Skeletal muscle cell (primary cell): ENCODE results near the gene LMO7.
"Not testable (repeated sequence)": the region's sequence is repeated elsewhere in the genome, so short reads cannot be mapped to it uniquely, and the experiment has no call there.

Source experiments
- DNase-seq: peaks from one replicate; pipeline ENCODE4 v3.0.0-alpha.2; 2010; ENCODE audit warnings: low read depth
- H3K4me3 ChIP-seq: 2 replicates; pipeline ENCODE4 v1.5.1; 2011; ENCODE audit warnings: low read depth, mild to moderate bottlenecking, control low read depth, low read length, moderate library complexity

LMO7 gene

GRCh38 chr13:75643693-75644092 lies 7.6 kb downstream of the LMO7 start:
- DNase-seq: no peak
- no peak overlapping the region for H3K4me3 ChIP-seq

GRCh38 chr13:75645141-75645540 lies 9.0 kb downstream of the LMO7 start:
- DNase-seq: no peak
- no peak overlapping the region for H3K4me3 ChIP-seq

GRCh38 chr13:75647126-75647784 lies 11.1 kb downstream of the LMO7 start:
- H3K4me3 ChIP-seq: no peak overlapping the region
- DNase-seq: no peak

- DNase-seq: no peak
Observed at GRCh38 chr13:75648446-75648845, 12.3 kb downstream of the LMO7 start.

GRCh38 chr13:75651013-75651412 lies 14.9 kb downstream of the LMO7 start:
- H3K4me3 ChIP-seq: no peak overlapping the region
- no peak for DNase-seq

More at GRCh38 chr13:75648446-75648845, 12.3 kb downstream of the LMO7 start:
- H3K4me3 ChIP-seq: no peak overlapping the region

- no peak overlapping the region for H3K4me3 ChIP-seq
- DNase-seq: no peak
Observed at GRCh38 chr13:75652726-75653125, 16.6 kb downstream of the LMO7 start.

- H3K4me3 ChIP-seq: no peak overlapping the region
- DNase-seq: peak; percentile 36
Observed at GRCh38 chr13:75656425-75656989, 20.4 kb downstream of the LMO7 start.

- H3K4me3 ChIP-seq: no peak overlapping the region
- no peak for DNase-seq
Observed at GRCh38 chr13:75657111-75657510, 21.0 kb downstream of the LMO7 start.

GRCh38 chr13:75660694-75661093 lies 24.6 kb downstream of the LMO7 start:
- no peak overlapping the region for H3K4me3 ChIP-seq
- DNase-seq: no peak

- DNase-seq: no peak
- H3K4me3 ChIP-seq: no peak overlapping the region
Observed at GRCh38 chr13:75661443-75661842, 25.3 kb downstream of the LMO7 start.

- H3K4me3 ChIP-seq: no peak overlapping the region
- no peak for DNase-seq
Observed at GRCh38 chr13:75666646-75667351, 30.7 kb downstream of the LMO7 start.

GRCh38 chr13:75669706-75670105 lies 33.6 kb downstream of the LMO7 start:
- no peak for DNase-seq
- H3K4me3 ChIP-seq: no peak overlapping the region

- H3K4me3 ChIP-seq: no peak overlapping the region
- DNase-seq: no peak
Observed at GRCh38 chr13:75670496-75670895, 34.4 kb downstream of the LMO7 start.

- DNase-seq: no peak
- no peak overlapping the region for H3K4me3 ChIP-seq
Observed at GRCh38 chr13:75675421-75675820, 39.3 kb downstream of the LMO7 start.

- no peak for DNase-seq
- no peak overlapping the region for H3K4me3 ChIP-seq
Observed at GRCh38 chr13:75679459-75679858, 43.3 kb downstream of the LMO7 start.

GRCh38 chr13:75680251-75680650 lies 44.1 kb downstream of the LMO7 start:
- H3K4me3 ChIP-seq, DNase-seq: not testable (repeated sequence)

- H3K4me3 ChIP-seq: no peak overlapping the region
- DNase-seq: no peak
Observed at GRCh38 chr13:75682326-75682725, 46.2 kb downstream of the LMO7 start.

- peak; percentile 78 for DNase-seq
- no peak overlapping the region for H3K4me3 ChIP-seq
Observed at GRCh38 chr13:75685239-75685697, 49.1 kb downstream of the LMO7 start.

- H3K4me3 ChIP-seq: no peak overlapping the region
- no peak for DNase-seq
Observed at GRCh38 chr13:75687150-75687763, 51.1 kb downstream of the LMO7 start.

GRCh38 chr13:75689686-75690085 lies 53.6 kb downstream of the LMO7 start:
- no peak for DNase-seq
- H3K4me3 ChIP-seq: no peak overlapping the region
